ENCODE measurements around the gene SLC44A1. TPM values are rescaled to one million over a fixed set of nuclear protein-coding genes. Genes with fewer than 3 reads are reported as not detected.
A peak's percentile ranks its signal among the peaks of the same experiment; 100 is the strongest.

The SLC44A1 gene
- total RNA-seq, 8 experiments from 2014 or later, result 7.3 to 166 (median 24.9) TPM

DNA sequence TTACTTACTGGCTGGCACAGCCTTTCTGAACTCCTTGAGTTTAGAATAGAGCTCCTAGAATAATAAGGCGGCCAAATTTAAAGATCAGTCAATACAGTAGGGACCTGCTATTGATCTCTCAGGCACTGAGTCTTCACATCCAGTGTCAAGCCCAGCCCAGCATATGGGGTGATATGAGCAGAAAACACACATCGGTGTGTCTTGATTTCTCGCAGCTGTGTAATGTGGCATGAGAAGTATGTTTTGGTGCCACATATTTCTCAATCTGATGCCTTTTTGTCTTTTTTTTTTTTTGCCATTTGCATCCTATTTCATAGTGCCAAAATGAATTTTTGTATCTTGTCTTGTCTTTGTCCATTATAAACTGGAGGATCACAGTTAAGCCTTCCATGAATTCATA is 152.0 kb downstream of the SLC44A1 start:
- H3K4me1 ChIP-seq (replicated peaks in 1 of 2), result no peaks in the 10 kb centered on the region
- no peak overlapping the region for H3K27ac ChIP-seq
- ATAC-seq (replicated peaks in 6 of 8), result no peak
- in situ Hi-C loops (cut with MboI; ENCODE audit: low pct_unique_long_range_greater_than_20kb in 2 of 9, low sequenced_read_pairs in 9 of 9, unreplicated experiment in 9 of 9), result no loop called here
- H3K4me3 ChIP-seq, result no peak overlapping the region
- WGBS, 10 experiments, result 58 to 100% (median 92%) methylated on average over 2 to 3 of the region's 3 CpGs; no CpG with 5 or more reads in 3 of the 10 experiments

- no peak overlapping the region for H3K27ac ChIP-seq
- ATAC-seq (replicated peaks in 6 of 8), result no peak
- no peak overlapping the region for H3K4me3 ChIP-seq
- WGBS, 10 experiments, result 70 to 100% (median 91%) methylated on average over 1 to 3 of the region's 3 CpGs
- in situ Hi-C loops (cut with MboI; ENCODE audit: low pct_unique_long_range_greater_than_20kb in 2 of 9, low sequenced_read_pairs in 9 of 9, unreplicated experiment in 9 of 9), result no loop called here
- H3K4me1 ChIP-seq (replicated peaks in 1 of 2), result no peaks in the 10 kb centered on the region
Observed at GRCh38 chr9:105396901-105397300, 152.4 kb downstream of the SLC44A1 start.

- 20 to 100% (median 85%) methylated on average over 1 to 2 of the region's 2 CpGs; no CpG with 5 or more reads in 6 of the 10 experiments for WGBS, 10 experiments
- in situ Hi-C loops (cut with MboI; ENCODE audit: low pct_unique_long_range_greater_than_20kb in 2 of 9, low sequenced_read_pairs in 9 of 9, unreplicated experiment in 9 of 9), result no loop called here
- peaks cover 0 to 7% of the 10 kb centered on the region in 2 donors for H3K4me1 ChIP-seq (replicated peaks in 1 of 2)
Observed at GRCh38 chr9:105399117-105399516, 154.7 kb downstream of the SLC44A1 start.

GRCh38 chr9:105401651-105402050 is 157.2 kb downstream of the SLC44A1 start:
- 27 to 80% (median 57%) methylated on average over 1 to 3 of the region's 3 CpGs; no CpG with 5 or more reads in 2 of the 10 experiments for WGBS, 10 experiments
- Histone ChIP-seq H3K4me1 (replicated peaks in 1 of 2) (peaks cover 0 to 9% of the 10 kb centered on the region in 2 donors), H3K27ac (no peak overlapping the region), H3K4me3 (no peak overlapping the region)
- ATAC-seq (replicated peaks in 6 of 8), result peak; percentile 53 to 73 (median 66)
- in situ Hi-C loops (cut with MboI; ENCODE audit: low pct_unique_long_range_greater_than_20kb in 2 of 9, low sequenced_read_pairs in 9 of 9, unreplicated experiment in 9 of 9), result loop anchor here in 7 of 9 experiments (25.0 kb wide), 3 partner anchors 239 to 614 kb away; no protein-coding TSS in a partner anchor

More at GRCh38 chr9:105399117-105399516, 154.7 kb downstream of the SLC44A1 start:
- no peak overlapping the region for H3K4me3 ChIP-seq
- H3K27ac ChIP-seq, result no peak overlapping the region
- no peak for ATAC-seq (replicated peaks in 6 of 8)

DNA sequence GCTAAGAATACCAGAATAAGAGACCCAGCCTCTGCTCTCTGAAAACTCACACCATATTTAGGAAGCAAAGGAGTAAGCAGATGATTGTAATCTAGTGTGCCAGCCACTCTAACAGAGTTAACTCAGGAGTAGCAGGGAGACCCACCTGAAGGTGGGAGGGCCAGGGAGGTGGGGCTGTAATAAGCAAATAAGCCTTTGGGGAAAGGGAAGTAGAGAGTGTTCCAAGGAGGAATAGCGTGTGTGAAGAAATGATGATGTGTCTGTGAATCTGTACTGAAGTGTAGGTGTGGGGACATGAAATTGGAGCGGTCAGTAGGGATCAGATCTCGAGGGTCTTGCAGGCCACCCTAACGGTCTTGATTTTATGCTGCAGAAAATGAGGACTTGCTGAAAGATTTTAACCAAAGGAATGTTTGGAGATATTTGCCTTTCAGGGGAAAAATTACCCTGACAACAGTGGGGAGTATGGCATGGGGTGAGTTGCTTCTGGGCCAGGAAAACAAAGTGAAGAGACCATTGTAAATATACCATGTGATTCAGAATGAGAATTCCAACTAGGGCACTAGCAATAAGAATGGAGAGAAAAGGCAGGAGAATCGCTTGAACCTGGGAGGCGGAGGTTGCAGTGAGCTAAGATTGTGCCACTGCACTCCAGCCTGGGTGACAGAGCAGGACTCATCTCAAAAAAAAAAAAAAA is 159.2 kb downstream of the SLC44A1 start:
- peaks cover 0 to 9% of the 10 kb centered on the region in 2 donors for H3K4me1 ChIP-seq (replicated peaks in 1 of 2)
- H3K4me3 ChIP-seq, result no peak overlapping the region
- in situ Hi-C loops (cut with MboI; ENCODE audit: low pct_unique_long_range_greater_than_20kb in 2 of 9, low sequenced_read_pairs in 9 of 9, unreplicated experiment in 9 of 9), result loop anchor here in 7 of 9 experiments (25.0 kb wide), 3 partner anchors 241 to 616 kb away; no protein-coding TSS in a partner anchor
- peak in 5 of 8 experiments; percentile 6 to 91 (median 64) for ATAC-seq (replicated peaks in 6 of 8)
- H3K27ac ChIP-seq, result no peak overlapping the region
- WGBS, 10 experiments, result 58 to 100% (median 71%) methylated on average over 2 to 6 of the region's 6 CpGs; no CpG with 5 or more reads in 3 of the 10 experiments

DNA sequence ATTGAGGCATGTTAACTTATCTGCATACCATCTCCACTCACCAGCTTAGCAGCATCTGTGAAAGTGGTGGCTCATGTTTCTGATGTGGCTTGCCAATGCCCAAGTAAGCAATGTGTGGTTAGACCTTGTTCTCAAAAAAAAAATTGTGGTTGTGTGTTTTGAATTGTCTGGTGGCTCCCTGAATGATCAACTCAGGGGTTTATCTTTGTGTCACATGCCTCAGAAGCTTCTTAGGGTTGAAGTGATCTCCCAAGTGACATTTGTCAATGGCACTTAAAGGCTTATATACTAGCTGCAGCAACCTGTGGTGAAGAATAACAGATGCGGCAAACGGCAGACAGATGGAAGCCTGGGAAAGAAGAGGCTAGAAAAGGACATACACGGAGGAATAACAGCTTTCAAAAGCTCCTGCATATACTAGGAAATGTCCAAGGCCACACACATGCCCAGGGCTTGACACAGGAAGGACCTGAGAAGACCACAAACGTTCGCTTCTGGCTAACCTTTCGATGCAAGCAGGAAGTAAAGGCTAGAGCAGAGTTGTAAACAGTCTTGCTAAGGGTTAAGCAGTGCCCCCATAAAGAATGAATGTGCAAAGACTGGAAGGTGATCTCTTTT is 161.2 kb downstream of the SLC44A1 start:
- 37 to 94% (median 80%) methylated on average over 2 to 6 of the region's 6 CpGs for WGBS, 10 experiments
- Histone ChIP-seq H3K4me3 (no peak overlapping the region), H3K4me1 (replicated peaks in 1 of 2) (peaks cover 0 to 9% of the 10 kb centered on the region in 2 donors), H3K27ac (no peak overlapping the region)
- in situ Hi-C loops (cut with MboI; ENCODE audit: low pct_unique_long_range_greater_than_20kb in 2 of 9, low sequenced_read_pairs in 9 of 9, unreplicated experiment in 9 of 9), result loop anchor here in 7 of 9 experiments (25.0 kb wide), 3 partner anchors 243 to 618 kb away; no protein-coding TSS in a partner anchor
- no peak for ATAC-seq (replicated peaks in 6 of 8)

GRCh38 chr9:105406369-105406768 is 161.9 kb downstream of the SLC44A1 start:
- in situ Hi-C loops (cut with MboI; ENCODE audit: low pct_unique_long_range_greater_than_20kb in 2 of 9, low sequenced_read_pairs in 9 of 9, unreplicated experiment in 9 of 9), result loop anchor here in 7 of 9 experiments (25.0 kb wide), 3 partner anchors 244 to 619 kb away; no protein-coding TSS in a partner anchor
- 67 to 100% (median 92%) methylated on average over 1 to 5 of the region's 6 CpGs; no CpG with 5 or more reads in 2 of the 10 experiments for WGBS, 10 experiments

DNA sequence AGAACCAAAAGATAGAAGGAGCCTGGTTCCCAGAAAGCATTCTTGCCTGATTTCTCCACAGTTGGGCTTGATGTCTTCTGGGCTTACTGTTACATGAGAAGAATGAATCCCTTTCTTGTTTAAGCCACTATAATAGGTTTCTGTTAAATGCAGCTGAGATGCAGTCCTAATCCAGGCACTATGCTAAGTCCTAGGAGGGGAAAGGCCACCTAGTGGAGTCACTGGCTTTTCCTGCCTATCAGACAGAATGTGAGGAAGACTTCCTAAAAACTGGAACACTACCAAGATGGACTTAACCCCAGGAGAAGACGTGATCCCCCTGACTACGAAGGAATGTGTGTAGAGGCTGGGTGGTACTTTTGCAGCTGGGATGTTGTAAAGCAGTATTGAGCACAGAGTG is 169.1 kb downstream of the SLC44A1 start:
- H3K4me1 ChIP-seq (replicated peaks in 1 of 2), result peaks cover 2 to 7% of the 10 kb centered on the region in 2 donors
- 0 to 83% (median 54%) methylated on average over 2 of the region's 2 CpGs; no CpG with 5 or more reads in 4 of the 10 experiments for WGBS, 10 experiments
- no peak overlapping the region for H3K27ac ChIP-seq
- in situ Hi-C loops (cut with MboI; ENCODE audit: low pct_unique_long_range_greater_than_20kb in 2 of 9, low sequenced_read_pairs in 9 of 9, unreplicated experiment in 9 of 9), result loop anchor here in 7 of 9 experiments (10.0 to 25.0 kb wide), 4 partner anchors 251 to 626 kb away; partner anchors contain the start of gene ABCA1 (in 1 of the 7)
- peak in 5 of 8 experiments; percentile 42 to 74 (median 69) for ATAC-seq (replicated peaks in 6 of 8)
- no peak overlapping the region for H3K4me3 ChIP-seq

More at GRCh38 chr9:105406369-105406768, 161.9 kb downstream of the SLC44A1 start:
- H3K4me1 ChIP-seq (replicated peaks in 1 of 2), result peaks cover 0 to 9% of the 10 kb centered on the region in 2 donors
- ATAC-seq (replicated peaks in 6 of 8), result no peak
- no peak overlapping the region for H3K27ac ChIP-seq
- H3K4me3 ChIP-seq, result no peak overlapping the region

- H3K4me3 ChIP-seq, result peak overlapping the region in 3 of 5 donors; percentile 17 to 21 (median 20)
- in situ Hi-C loops (cut with MboI; ENCODE audit: low pct_unique_long_range_greater_than_20kb in 2 of 9, low sequenced_read_pairs in 9 of 9, unreplicated experiment in 9 of 9), result loop anchor here in 7 of 9 experiments (10.0 to 25.0 kb wide), 4 partner anchors 253 to 628 kb away; partner anchors contain the start of gene ABCA1 (in 1 of the 7)
- 0 to 10% (median 4%) methylated on average over 1 to 6 of the region's 6 CpGs; no CpG with 5 or more reads in 2 of the 10 experiments for WGBS, 10 experiments
- peaks cover 2 to 7% of the 10 kb centered on the region in 2 donors for H3K4me1 ChIP-seq (replicated peaks in 1 of 2)
- H3K27ac ChIP-seq, result no peak overlapping the region
- peak; percentile 45 to 93 (median 89) for ATAC-seq (replicated peaks in 6 of 8)
Observed at GRCh38 chr9:105414947-105415661, 170.7 kb downstream of the SLC44A1 start.

GRCh38 chr9:105415662-105415980 is 171.2 kb downstream of the SLC44A1 start:
- Histone ChIP-seq H3K27ac (no peak overlapping the region), H3K4me3 (no peak overlapping the region), H3K4me1 (replicated peaks in 1 of 2) (peaks cover 2 to 7% of the 10 kb centered on the region in 2 donors)
- WGBS, 10 experiments, result 62 to 95% (median 79%) methylated on average over 4 to 8 of the region's 8 CpGs
- ATAC-seq (replicated peaks in 6 of 8), result no peak
- in situ Hi-C loops (cut with MboI; ENCODE audit: low pct_unique_long_range_greater_than_20kb in 2 of 9, low sequenced_read_pairs in 9 of 9, unreplicated experiment in 9 of 9), result loop anchor here in 7 of 9 experiments (10.0 to 25.0 kb wide), 4 partner anchors 253 to 628 kb away; partner anchors contain the start of gene ABCA1 (in 1 of the 7)

GRCh38 chr9:105416840-105417239 is 172.4 kb downstream of the SLC44A1 start:
- ATAC-seq (replicated peaks in 6 of 8), result no peak
- Histone ChIP-seq H3K27ac (no peak overlapping the region), H3K4me3 (no peak overlapping the region), H3K4me1 (replicated peaks in 1 of 2) (peaks cover 2 to 7% of the 10 kb centered on the region in 2 donors)
- in situ Hi-C loops (cut with MboI; ENCODE audit: low pct_unique_long_range_greater_than_20kb in 2 of 9, low sequenced_read_pairs in 9 of 9, unreplicated experiment in 9 of 9), result loop anchor here in 7 of 9 experiments (10.0 to 25.0 kb wide), 4 partner anchors 255 to 630 kb away; partner anchors contain the start of gene ABCA1 (in 1 of the 7)
- 83 to 100% (median 100%) methylated on average over 1 of the region's 1 CpG; no CpG with 5 or more reads in 5 of the 10 experiments for WGBS, 10 experiments

Data from motor neuron (in vitro differentiated cells).